GM21360 (cell line): ENCODE results near the gene AUTS2.

Experiments used
- ATAC-seq: cut with Tn5 transposase; IDR thresholded peaks from one replicate; pipeline ENCODE4 v1.9.1; 2021; ENCODE audit warnings: mild to moderate bottlenecking, moderate library complexity; ENCODE audit not compliant: unreplicated experiment

Gene AUTS2

DNA sequence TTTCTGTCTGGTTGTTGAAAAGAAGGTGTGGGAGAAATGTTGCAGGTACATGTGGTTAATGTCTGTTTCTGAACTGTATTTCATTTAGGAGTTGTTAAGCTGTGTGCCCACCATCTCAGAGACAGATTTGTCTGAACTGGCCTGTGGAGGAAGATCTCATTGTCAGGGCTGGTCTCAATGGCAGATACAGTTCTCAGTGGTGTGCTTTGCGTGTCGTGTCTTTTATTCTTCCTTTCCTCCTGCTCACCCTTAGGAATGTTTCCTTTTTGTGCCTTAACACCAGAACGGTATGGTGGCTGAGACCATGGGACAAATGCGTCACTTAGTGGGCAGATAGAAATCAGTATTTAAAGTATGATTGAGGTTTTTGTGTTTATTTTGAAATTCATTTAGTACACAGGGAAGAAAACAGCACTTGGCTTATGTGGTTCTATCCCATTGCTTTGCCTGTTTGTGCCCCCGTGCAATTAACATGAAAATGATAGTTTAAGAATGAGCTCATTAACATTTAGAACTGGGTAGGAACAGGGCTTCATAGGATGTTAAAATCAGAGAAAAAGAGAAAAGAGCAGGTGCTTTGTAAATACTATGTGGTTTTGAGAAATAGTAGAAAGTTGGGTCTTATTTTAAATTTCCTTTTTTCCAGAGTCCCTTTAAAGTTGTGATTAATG lies 112.6 kb downstream of the AUTS2 start:
- no peak for ATAC-seq

- no peak for ATAC-seq
Observed at GRCh38 chr7:69714886-69715576, 116.8 kb downstream of the AUTS2 start.

GRCh38 chr7:69717221-69717620 lies 118.9 kb downstream of the AUTS2 start:
- no peak for ATAC-seq

- ATAC-seq: no peak
Observed at GRCh38 chr7:69719717-69720116, 121.4 kb downstream of the AUTS2 start.

DNA sequence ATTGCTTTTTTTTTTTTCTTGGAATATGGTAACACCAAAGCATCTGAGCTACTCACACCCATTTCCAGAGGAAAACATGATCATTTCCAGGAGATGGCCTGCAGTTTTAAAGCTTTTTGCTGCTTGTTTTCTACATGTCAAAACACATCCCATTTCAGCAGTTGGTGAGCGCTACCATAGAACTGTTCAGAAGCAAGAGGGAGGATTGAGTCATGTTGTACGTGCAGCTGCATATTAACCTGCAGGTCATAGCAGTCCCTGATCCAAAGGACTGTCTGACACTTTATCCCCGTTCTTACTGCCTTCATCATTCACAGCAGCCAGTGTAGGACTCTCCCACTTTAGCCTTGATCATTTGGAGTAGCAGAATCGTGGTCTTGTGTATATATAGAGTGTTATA lies 124.6 kb downstream of the AUTS2 start:
- no peak for ATAC-seq

- ATAC-seq: no peak
Observed at GRCh38 chr7:69723663-69724062, 125.4 kb downstream of the AUTS2 start.

GRCh38 chr7:69728304-69728703 lies 130.0 kb downstream of the AUTS2 start:
- ATAC-seq: no peak

- no peak for ATAC-seq
Observed at GRCh38 chr7:69732203-69732602, 133.9 kb downstream of the AUTS2 start.

- no peak for ATAC-seq
Observed at GRCh38 chr7:69735582-69735981, 137.3 kb downstream of the AUTS2 start.

DNA sequence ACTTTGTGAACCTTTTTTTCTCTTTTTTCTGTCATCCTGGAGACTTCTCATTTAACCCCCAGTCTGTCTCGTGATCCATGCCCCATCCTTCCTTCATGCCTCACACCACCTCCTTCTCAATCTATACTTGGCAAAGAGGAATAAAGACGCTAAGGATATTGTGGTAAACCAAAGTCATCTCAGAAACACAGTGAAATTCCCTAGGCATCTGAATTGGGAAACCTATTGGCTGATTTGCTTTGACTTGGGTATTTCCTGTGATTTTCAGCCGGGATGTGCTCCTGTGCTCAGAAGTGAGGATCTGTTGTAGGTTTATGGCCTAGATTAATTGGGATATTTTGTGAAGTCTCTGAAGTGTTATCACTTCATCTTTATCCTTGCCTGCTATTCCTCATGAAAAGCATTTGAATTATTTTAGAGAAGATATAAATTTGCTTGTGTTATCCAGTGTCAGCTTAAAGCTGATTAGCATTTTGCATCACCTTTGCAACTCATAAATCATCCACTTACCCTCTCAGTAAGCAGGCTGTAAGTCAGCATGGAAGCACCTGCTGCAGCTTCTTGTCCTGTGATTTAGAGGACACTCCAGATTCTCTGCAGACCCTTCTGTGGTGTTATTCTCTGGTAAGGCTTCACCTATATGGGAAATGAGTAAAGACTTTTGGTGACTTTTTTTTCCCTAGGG lies 138.0 kb downstream of the AUTS2 start:
- no peak for ATAC-seq

GRCh38 chr7:69738396-69738951 lies 140.2 kb downstream of the AUTS2 start:
- peak; percentile 55 for ATAC-seq

DNA sequence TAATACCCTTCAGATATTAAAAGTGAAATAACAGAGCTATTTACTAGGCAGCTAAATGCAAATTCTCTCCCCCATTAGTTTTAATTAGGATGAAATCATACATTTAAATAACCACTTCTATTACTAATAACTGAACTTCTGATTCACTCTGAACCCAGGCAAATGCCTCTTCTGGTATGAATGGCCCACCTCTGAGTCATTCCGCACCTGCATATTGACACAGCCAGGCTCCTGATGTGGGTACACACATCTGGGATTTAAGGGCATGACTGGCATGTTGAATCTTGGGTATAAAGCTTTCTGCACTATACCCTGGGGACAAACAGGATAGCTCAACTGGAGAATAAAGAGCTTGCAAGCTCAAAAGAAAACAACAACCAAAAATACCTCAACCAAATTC lies 140.9 kb downstream of the AUTS2 start:
- peak; percentile 71 for ATAC-seq

DNA sequence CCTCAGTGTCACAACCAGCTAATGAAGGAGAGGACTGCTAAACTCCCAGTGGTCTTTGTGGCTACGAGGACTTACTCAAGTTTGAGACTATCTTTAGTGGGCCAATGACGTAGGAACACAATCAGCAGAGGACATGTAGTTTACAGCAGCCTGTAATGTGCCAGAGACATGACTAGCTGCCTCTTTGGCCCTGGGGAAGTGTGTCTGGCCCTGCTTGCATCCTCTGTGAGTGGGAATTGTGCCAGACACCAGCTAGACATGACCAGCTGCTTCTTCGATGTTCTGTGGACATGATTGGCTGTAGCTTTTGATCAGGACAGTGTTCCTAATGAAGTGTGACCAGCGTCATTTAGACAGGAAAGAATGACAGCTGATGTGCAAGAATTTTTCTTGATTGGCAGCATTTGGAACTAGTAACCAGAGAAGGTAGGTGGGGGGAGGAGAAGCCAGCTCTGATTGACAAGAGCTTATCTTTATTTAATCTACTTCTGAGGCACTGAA lies 141.7 kb downstream of the AUTS2 start:
- ATAC-seq: peak; percentile 50

DNA sequence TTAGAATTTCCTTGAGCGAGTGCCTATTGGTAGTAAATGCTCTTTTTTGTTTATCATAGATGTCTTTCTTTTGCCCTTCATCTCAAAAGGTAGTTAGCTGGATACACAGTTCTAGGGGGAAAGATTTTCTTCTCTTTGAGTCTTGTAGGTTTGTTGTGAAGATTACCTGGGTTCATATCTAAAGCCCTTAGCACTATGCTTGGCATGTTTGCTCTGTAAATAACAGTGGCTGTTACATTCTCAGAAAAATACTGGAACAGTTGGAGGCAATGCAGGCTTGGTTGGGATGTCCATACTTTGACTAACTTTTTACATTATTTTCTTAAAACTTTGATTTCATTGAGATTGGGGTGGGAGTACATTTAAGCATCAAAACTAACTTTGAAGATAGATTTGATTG lies 144.0 kb downstream of the AUTS2 start:
- no peak for ATAC-seq

GRCh38 chr7:69743436-69743835 lies 145.2 kb downstream of the AUTS2 start:
- ATAC-seq: no peak

GRCh38 chr7:69744026-69744425 lies 145.8 kb downstream of the AUTS2 start:
- no peak for ATAC-seq

GRCh38 chr7:69746383-69746782 lies 148.1 kb downstream of the AUTS2 start:
- ATAC-seq: no peak

DNA sequence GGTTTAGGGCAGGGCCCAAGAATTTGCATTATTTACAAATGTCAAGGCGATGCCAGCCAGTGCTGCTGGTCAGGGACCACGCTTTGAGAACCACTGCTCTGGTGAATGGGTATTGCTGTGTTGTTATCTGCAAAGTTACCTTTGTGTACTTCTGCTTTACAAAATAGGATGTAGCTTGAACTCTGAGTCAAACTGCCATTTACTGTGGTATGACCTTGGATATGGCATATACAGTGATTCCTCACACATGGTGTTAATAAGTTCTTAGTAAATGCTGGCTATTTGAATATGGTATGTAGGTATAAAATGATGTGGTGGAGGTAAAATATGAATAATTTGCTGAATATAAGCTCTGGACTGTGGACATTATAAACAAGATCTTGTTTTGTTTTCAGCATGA lies 148.9 kb downstream of the AUTS2 start:
- ATAC-seq: no peak

DNA sequence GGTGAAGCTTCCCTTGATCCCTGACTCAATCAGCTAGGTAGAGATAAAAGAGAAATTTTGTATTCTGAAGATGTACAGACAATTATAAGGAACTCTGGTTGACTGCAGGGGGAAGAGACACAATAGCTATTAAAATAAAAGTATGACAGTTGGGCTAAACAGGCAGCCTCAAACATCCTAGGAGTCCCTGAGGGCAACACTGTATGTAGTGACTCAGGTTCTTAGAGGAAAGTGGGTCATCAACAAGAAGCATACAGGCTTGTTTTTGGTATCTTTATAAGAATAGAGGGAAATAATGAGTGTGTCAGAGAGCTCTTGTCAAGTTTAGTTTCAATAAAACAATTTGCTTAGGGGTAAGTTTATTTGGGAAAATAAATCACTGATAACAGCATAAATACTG lies 150.3 kb downstream of the AUTS2 start:
- no peak for ATAC-seq

GRCh38 chr7:69749372-69749979 lies 151.2 kb downstream of the AUTS2 start:
- ATAC-seq: no peak

DNA sequence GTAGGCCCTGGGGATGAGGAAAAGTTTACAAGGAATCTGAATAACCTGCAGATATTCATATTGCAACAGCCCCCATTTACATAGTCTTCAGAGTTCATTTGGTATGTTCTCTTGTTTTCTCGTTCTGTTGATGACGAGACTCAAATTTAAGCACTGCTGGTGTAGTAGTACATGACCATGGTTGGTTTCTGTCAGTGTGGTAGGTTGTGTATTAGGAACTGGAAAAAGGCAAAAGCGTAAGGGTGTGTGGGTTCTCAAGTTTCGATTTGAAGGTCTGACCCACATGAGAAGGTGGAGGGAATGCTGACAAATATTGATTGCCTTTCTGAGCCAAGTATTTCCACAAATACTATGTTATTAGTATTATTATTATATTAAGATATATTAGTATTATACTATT lies 151.7 kb downstream of the AUTS2 start:
- ATAC-seq: no peak
